Adrenal gland (tissue), 12 donors: Measurements from ENCODE around the gene TULP4. TPM values are rescaled to one million over a fixed set of nuclear protein-coding genes. Genes with fewer than 3 reads are reported as not detected.

Source experiments
- DNase-seq, 7 donors: peaks; one replicate each; pipeline ENCODE4 v3.0.0-alpha.2; 2019 to 2020
- H3K27ac ChIP-seq, 5 donors: fragments of 200-600 bp; sonication (generic) in 4 of 5; 1 replicate in 3 of 5; 2 replicates in 2 of 5; pipeline versions ENCODE4 v1.5.1 to v1.8.0; 2016 to 2020; ENCODE audit warnings: mild to moderate bottlenecking in 1 of 5
- H3K27me3 ChIP-seq: fragments of 200-600 bp; 2 replicates; pipeline ENCODE4 v1.8.0; 2021
- H3K36me3 ChIP-seq, 2 donors: fragments of 200-600 bp; replicated peaks in 1 of 2; 1 replicate in 1 of 2; 2 replicates in 1 of 2; pipeline versions ENCODE4 v1.5.1 to v1.8.0; 2018 to 2022
- H3K4me1 ChIP-seq, 2 donors: fragments of 200-600 bp; replicated peaks in 1 of 2; 1 replicate in 1 of 2; 2 replicates in 1 of 2; pipeline versions ENCODE4 v1.5.1 to v1.8.0; 2018 to 2021
- H3K4me3 ChIP-seq, 4 donors: fragments of 200-600 bp; sonication (generic) in 3 of 4; one replicate each; pipeline ENCODE4 v1.5.1; 2016 to 2018
- H3K9me3 ChIP-seq, 3 donors: fragments of 200-600 bp; sonication (generic) in 1 of 3; replicated peaks in 1 of 3; 1 replicate in 2 of 3; 2 replicates in 1 of 3; pipeline versions ENCODE4 v1.5.1 to v1.8.0; 2016 to 2021
- POLR2A ChIP-seq, 2 donors: fragments of 450-650 bp; IDR thresholded peaks; one replicate each; pipeline ENCODE4 v1.6.1; 2017; ENCODE audit warnings: antibody characterized with exemption in 2 of 2, mild to moderate bottlenecking in 2 of 2, moderate library complexity in 1 of 2
- WGBS, 4 donors: extraction: QIAGEN DNeasy Blood & Tissue Kit in 2 of 4; methylation state at CpG; one replicate each; pipeline versions ENCODE4 v1.1.5 to v1.1.7; 2013 to 2017; 5-methylcytosine and 5-hydroxymethylcytosine counted together
- intact Hi-C, 2 donors: fragments of 100-400 bp; cut with DNase I; formaldehyde crosslinking; loops; one replicate each; pipeline versions ENCODE4 v1.14.1 to v1.15.0; 2022 to 2023
- polyA plus RNA-seq, 3 donors: library from polyadenylated mRNA; stranded (reverse); fragments of 200-250 nt in 2 of 3; fragments of 350-450 nt in 1 of 3; fragmentation: Illumina TruSeq in 1 of 3; extraction: RNeasy Lipid Tissue Mini Kit (QIAGEN cat#74804) in 1 of 3; gene quantifications; one replicate each; pipeline ENCODE4 v1.2.3, GENCODE V29; 2013 to 2014
- total RNA-seq, 9 donors: library from RNA; depleted of rRNA in 4 of 9; stranded (reverse); fragments of >200 nt in 4 of 9; fragments of 120-200 nt in 1 of 9; fragmentation: NEBNext Ultra II Directional in 1 of 9; extraction: Animal tissue kit (Norgen Biotek cat#: 25700) in 1 of 9; gene quantifications; one replicate each; pipeline versions ENCODE4 v1.1.0 to v1.2.4, GENCODE V29; 2013 to 2023
- TF ChIP-seq, protein P1 (sequence below), 6 experiments: fragments of 450-650 bp in 4 of 6; fragments of 200-600 bp in 2 of 6; sonication (generic) in 1 of 6; IDR thresholded peaks; 1 replicate in 5 of 6; 2 replicates in 1 of 6; pipeline versions ENCODE4 v1.5.1 to v1.8.0; 2016 to 2021; ENCODE audit warnings: antibody characterized with exemption in 6 of 6, mild to moderate bottlenecking in 2 of 6, moderate library complexity in 1 of 6
- donor health status: healthy with polysubstance abuse.
- donor health status: Bipolar disorder and iron deficiency.
- donor health status: DM: yes; HTN: yes; CAD: no.
- donor health status: DM: no; HTN: no; CAD: no.
- donor health status: DM: no; HTN: no; CAD: no.
- donor health status: DM: yes; HTN: yes; CAD: no.

The TULP4 gene
- total and polyA plus RNA-seq, 12 donors, result 1.9 to 89.6 (median 61.4) TPM

DNA sequence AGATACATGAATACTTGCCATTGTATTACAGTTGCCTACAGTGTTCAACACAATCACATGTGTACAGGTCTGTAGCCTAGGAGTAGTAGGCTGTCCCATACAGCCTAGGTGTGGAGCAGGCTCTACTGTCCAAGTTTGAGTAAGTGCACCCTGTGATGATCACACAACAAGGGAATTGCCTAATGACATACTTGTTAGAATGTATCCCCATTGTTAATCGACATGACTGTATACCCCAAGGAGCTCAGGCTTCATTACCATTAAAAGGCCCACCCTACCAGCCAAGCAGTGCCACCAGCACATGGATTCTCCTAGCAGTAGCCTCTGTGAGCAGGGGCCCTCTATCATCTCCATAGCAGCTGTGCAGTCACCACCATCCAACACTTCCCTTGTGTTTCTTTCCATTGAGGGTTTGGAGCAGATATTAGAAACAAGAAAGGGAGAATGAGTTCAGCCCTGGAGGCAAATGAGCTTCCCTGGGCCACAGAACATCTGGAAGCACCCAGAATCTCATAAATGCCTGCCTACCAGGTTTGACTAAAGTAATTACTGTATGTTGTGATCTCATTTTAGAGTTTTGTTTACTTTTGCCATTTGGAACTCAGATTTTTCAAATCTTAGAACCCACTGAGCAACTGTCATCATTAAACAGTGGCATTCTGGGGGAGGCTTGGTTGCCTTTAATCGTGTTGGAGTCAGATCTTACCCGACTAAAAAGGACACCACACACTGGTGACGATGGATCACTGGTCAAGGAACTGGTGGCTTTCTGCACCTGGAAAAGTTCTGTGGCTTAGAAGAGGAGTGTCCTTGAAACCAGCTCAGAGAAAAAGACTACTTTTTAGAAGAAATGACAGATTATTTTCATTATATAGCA lies 104.9 kb downstream of the TULP4 start:
- no peak overlapping the region for H3K4me3 ChIP-seq
- no peaks in the 10 kb centered on the region for H3K36me3 ChIP-seq
- H3K27ac ChIP-seq, result no peak overlapping the region
- no peaks in the 10 kb centered on the region for H3K9me3 ChIP-seq
- WGBS, 4 donors, result 66 to 78% (median 72%) methylated on average over 3 to 4 of the region's 4 CpGs
- TF ChIP-seq, protein P1, sequence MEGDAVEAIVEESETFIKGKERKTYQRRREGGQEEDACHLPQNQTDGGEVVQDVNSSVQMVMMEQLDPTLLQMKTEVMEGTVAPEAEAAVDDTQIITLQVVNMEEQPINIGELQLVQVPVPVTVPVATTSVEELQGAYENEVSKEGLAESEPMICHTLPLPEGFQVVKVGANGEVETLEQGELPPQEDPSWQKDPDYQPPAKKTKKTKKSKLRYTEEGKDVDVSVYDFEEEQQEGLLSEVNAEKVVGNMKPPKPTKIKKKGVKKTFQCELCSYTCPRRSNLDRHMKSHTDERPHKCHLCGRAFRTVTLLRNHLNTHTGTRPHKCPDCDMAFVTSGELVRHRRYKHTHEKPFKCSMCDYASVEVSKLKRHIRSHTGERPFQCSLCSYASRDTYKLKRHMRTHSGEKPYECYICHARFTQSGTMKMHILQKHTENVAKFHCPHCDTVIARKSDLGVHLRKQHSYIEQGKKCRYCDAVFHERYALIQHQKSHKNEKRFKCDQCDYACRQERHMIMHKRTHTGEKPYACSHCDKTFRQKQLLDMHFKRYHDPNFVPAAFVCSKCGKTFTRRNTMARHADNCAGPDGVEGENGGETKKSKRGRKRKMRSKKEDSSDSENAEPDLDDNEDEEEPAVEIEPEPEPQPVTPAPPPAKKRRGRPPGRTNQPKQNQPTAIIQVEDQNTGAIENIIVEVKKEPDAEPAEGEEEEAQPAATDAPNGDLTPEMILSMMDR (IDR thresholded peaks at IDR 0.05), result no peak
- no peak for TF ChIP-seq POLR2A (IDR thresholded peaks at IDR 0.05)
- H3K4me1 ChIP-seq, result peaks cover 0 to 8% of the 10 kb centered on the region in 2 donors
- intact Hi-C loops, result no loop called here
- H3K27me3 ChIP-seq, result no peaks in the 10 kb centered on the region
- no peak for DNase-seq

DNA sequence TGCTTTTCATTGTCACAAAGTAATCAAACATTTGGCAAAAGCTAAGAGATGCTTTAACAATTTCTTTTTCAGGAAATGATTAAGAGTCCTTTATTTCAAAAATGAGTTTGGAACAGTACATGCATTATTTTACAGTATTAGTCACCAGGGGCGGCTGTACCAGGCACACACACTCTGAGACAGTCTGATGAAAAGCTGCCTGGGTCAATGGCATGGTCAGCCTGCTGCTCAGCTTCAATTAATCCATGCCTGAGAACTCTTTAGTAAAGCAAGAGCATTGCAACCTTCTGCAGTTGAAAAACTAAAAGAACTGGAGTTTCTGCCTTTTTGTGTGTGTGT lies 105.5 kb downstream of the TULP4 start:
- 32 to 48% (median 40%) methylated on average over 1 of the region's 1 CpG for WGBS, 4 donors
- Histone ChIP-seq H3K9me3 (no peaks in the 10 kb centered on the region), H3K36me3 (no peaks in the 10 kb centered on the region), H3K27ac (no peak overlapping the region), H3K4me3 (no peak overlapping the region), H3K4me1 (peaks cover 0 to 8% of the 10 kb centered on the region in 2 donors), H3K27me3 (no peaks in the 10 kb centered on the region)
- DNase-seq, result peak in 4 of 7 donors; percentile 21 to 33 (median 28)
- TF ChIP-seq, protein P1 (IDR thresholded peaks at IDR 0.05), result no peak
- intact Hi-C loops, result no loop called here

DNA sequence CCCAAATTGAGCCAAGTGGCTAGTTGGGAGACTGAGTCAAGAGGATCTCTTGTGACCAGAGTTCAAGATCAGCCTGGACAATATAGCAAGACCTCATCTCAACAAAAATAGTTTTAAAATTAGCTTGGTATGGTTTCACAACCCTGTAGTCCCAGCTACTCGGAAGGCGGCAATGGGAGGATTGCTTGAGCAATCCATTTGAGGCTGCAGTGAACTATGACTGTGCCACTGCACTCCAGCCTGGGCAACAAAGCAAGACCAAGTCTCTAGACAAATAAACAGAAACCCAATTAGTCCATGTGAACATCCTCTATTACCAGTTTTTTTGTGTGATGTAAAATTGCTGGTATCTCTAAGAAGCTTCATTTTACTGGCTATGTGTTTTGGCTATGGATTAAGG lies 106.2 kb downstream of the TULP4 start:
- H3K4me3 ChIP-seq, result no peak overlapping the region
- intact Hi-C loops, result no loop called here
- 94 to 100% (median 96%) methylated on average over 2 of the region's 2 CpGs for whole genome bisulfite sequencing, 4 donors

DNA sequence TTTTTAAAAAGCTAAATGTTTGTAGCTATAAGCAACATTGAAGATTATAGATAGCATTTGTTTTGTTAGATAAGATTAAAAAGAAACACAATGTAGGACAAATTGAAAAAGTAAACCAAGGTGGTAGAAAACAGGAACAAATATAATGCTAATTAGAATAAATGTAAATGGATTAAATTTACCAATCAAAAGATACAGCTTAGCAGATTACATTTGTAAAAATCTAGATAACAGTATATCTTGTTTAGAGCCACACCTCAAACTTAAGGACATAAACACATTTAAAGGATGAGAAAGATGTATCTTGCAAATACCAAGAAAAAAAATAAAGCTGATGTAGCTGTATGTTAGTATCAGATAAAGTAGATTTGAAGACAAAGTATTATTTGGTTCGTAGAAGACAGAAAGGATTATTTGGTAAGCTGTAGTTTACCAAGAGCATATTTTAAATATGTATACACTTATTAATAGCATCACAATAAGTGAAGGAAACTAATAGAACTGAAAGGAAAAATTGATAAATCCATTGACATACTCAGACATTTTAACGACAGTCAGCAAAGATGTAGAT lies 107.2 kb downstream of the TULP4 start:
- DNase-seq, result no peak
- intact Hi-C loops, result no loop called here
- no peaks in the 10 kb centered on the region for H3K9me3 ChIP-seq
- peaks cover 0 to 8% of the 10 kb centered on the region in 2 donors for H3K4me1 ChIP-seq
- H3K4me3 ChIP-seq, result no peak overlapping the region
- TF ChIP-seq, protein P1 (IDR thresholded peaks at IDR 0.05), result no peak
- TF ChIP-seq POLR2A (IDR thresholded peaks at IDR 0.05), result no peak
- no peak overlapping the region for H3K27ac ChIP-seq
- no peaks in the 10 kb centered on the region for H3K36me3 ChIP-seq
- no peaks in the 10 kb centered on the region for H3K27me3 ChIP-seq
- 96 to 99% (median 98%) methylated on average over 2 of the region's 2 CpGs for WGBS, 4 donors

More for the DNA sequence above, 106.2 kb downstream of the TULP4 start:
- Histone ChIP-seq H3K27me3 (no peaks in the 10 kb centered on the region), H3K27ac (no peak overlapping the region), H3K36me3 (no peaks in the 10 kb centered on the region), H3K4me1 (peaks cover 0 to 8% of the 10 kb centered on the region in 2 donors), H3K9me3 (no peaks in the 10 kb centered on the region)
- TF ChIP-seq POLR2A (IDR thresholded peaks at IDR 0.05), result no peak
- TF ChIP-seq, protein P1 (IDR thresholded peaks at IDR 0.05), result no peak
- DNase-seq, result no peak
